ENCODE measurements around the gene C10orf71. TPM values are rescaled to one million over a fixed set of nuclear protein-coding genes. Genes with fewer than 3 reads are reported as not detected.

The C10orf71 gene, protein sequence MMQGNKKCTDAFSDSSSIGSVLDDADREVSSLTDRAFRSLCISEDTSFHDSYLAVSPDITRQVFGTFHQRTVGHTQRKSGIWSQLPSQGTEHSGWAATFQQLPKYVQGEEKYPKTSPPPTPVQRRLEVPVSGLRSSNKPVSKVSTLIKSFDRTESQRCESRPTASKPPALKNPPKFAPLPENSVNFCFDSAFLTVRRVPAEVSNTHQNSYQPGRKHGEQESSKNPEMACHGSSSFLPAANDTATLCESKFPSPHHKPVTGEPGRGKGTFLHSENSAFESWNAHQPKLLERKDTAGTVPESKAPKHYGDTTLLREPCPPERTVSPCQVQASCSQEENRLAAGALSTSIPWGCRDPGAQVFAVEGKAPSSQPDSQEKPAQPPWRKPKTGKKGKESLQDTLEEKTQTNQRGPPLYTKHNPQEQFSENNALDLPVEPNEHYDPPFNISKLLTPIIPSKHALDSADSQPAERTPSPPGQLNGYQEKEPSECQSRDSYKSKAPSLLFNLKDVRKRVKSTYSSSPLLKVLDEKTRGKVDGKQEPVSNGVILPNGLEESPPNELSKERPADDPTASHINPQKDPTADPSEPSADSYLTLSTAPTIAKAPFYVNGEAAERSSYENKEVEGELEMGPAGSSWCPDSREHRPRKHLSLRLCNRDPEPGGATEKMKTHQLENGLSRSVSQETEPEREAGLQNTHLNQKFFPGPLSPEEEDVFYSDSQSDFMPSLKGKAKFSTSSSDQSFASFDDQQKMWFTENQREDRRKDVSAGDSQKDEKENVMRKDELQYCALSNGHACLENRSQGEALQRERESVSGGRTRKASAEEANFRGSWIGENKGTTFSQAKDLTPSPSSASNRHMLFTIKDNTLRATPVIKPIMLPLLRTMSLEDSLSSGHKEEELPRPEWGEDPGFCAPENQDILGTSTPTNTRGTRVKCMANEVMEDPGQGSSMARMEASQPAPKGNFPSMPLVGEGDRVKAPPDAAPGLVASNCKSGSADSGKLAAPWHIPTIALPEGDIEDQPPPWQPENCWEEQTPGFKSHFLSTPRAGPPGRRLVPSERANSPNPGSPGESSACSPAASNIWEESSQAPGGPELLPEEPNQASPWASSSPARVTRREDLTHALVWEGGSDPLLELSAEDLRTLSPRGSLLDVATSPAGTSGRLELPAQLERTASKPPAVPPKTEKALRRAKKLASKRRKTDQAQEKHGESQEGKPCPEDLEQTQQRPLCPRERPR (N-terminal part only)
- not detected in 2 replicates for polyA plus RNA-seq
- not detected in 2 replicates for polyA minus RNA-seq

- H3K4me2 ChIP-seq (ENCODE audit: low read length), result no peak within 1 kb of the TSS
- TF ChIP-seq, protein P1, sequence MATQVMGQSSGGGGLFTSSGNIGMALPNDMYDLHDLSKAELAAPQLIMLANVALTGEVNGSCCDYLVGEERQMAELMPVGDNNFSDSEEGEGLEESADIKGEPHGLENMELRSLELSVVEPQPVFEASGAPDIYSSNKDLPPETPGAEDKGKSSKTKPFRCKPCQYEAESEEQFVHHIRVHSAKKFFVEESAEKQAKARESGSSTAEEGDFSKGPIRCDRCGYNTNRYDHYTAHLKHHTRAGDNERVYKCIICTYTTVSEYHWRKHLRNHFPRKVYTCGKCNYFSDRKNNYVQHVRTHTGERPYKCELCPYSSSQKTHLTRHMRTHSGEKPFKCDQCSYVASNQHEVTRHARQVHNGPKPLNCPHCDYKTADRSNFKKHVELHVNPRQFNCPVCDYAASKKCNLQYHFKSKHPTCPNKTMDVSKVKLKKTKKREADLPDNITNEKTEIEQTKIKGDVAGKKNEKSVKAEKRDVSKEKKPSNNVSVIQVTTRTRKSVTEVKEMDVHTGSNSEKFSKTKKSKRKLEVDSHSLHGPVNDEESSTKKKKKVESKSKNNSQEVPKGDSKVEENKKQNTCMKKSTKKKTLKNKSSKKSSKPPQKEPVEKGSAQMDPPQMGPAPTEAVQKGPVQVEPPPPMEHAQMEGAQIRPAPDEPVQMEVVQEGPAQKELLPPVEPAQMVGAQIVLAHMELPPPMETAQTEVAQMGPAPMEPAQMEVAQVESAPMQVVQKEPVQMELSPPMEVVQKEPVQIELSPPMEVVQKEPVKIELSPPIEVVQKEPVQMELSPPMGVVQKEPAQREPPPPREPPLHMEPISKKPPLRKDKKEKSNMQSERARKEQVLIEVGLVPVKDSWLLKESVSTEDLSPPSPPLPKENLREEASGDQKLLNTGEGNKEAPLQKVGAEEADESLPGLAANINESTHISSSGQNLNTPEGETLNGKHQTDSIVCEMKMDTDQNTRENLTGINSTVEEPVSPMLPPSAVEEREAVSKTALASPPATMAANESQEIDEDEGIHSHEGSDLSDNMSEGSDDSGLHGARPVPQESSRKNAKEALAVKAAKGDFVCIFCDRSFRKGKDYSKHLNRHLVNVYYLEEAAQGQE (IDR thresholded peaks at IDR 0.05; ENCODE audit: borderline replicate concordance), result no peak
- TF ChIP-seq, protein P2, sequence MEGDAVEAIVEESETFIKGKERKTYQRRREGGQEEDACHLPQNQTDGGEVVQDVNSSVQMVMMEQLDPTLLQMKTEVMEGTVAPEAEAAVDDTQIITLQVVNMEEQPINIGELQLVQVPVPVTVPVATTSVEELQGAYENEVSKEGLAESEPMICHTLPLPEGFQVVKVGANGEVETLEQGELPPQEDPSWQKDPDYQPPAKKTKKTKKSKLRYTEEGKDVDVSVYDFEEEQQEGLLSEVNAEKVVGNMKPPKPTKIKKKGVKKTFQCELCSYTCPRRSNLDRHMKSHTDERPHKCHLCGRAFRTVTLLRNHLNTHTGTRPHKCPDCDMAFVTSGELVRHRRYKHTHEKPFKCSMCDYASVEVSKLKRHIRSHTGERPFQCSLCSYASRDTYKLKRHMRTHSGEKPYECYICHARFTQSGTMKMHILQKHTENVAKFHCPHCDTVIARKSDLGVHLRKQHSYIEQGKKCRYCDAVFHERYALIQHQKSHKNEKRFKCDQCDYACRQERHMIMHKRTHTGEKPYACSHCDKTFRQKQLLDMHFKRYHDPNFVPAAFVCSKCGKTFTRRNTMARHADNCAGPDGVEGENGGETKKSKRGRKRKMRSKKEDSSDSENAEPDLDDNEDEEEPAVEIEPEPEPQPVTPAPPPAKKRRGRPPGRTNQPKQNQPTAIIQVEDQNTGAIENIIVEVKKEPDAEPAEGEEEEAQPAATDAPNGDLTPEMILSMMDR (IDR thresholded peaks at IDR 0.05; ENCODE audit: poor library complexity, severe bottlenecking), result no peak
- no peak for TF ChIP-seq POLR2AphosphoS5 (IDR thresholded peaks at IDR 0.05)
- no peak for TF ChIP-seq MXI1 (conservative IDR thresholded peaks at IDR 0.05; ENCODE audit: poor library complexity, severe bottlenecking)
- TF ChIP-seq TAF1 (IDR thresholded peaks at IDR 0.05; ENCODE audit: low read depth), result no peak
- TF ChIP-seq EZH2 (IDR thresholded peaks at IDR 0.05; ENCODE audit: borderline replicate concordance, insufficient read depth, low read length, poor library complexity, severe bottlenecking), result no peak
- no peak for TF ChIP-seq RAD21 (conservative IDR thresholded peaks at IDR 0.05)
- no peaks in the 10 kb centered on the region for H3K27me3 ChIP-seq (ENCODE audit: insufficient read depth, low read depth, low read length)
- no peaks in the 10 kb centered on the region for H3F3A ChIP-seq (ENCODE audit: insufficient read depth, low read length, poor library complexity, severe bottlenecking)
- H2AFZ ChIP-seq (ENCODE audit: low read depth, low read length), result no peak within 1 kb of the TSS
- H3K9me3 ChIP-seq (ENCODE audit: low read length), result no peaks in the 10 kb centered on the region
- H3K9ac ChIP-seq (ENCODE audit: low read length), result no peak within 1 kb of the TSS
- no peaks in the 10 kb centered on the region for H3K36me3 ChIP-seq (ENCODE audit: insufficient read depth, low read length)
- H3K27ac ChIP-seq (ENCODE audit: low read length), result no peak within 1 kb of the TSS
- H3K4me3 ChIP-seq (ENCODE audit: low read length), result no peak within 1 kb of the TSS
- no peaks in the 10 kb centered on the region for H4K20me1 ChIP-seq (ENCODE audit: insufficient read depth)
- no peaks in the 10 kb centered on the region for H3K79me2 ChIP-seq (replicated peaks; ENCODE audit: insufficient read depth, low read length)
- no peaks in the 10 kb centered on the region for H3K9me2 ChIP-seq (ENCODE audit: insufficient read depth, low read length)
Observed at GRCh38 chr10:49298983-49299815, at the start of gene C10orf71. C10orf71 (plus strand) TSS chr10:49299170; CDS start chr10:49322546, 23,376 bp downstream.

All from neural cell (in vitro differentiated cells).